MM.1S (cell line): ENCODE measurements around the gene MAU2.

Source experiments
- DNase-seq: peaks from one replicate; pipeline ENCODE4 v3.0.0-alpha.2; 2015
- H2AFZ ChIP-seq: fragments of 300-600 bp; sonication (generic); 2 replicates; pipeline ENCODE4 v1.6.0; 2016; ENCODE audit warnings: antibody characterized with exemption, low read length
- H3F3A ChIP-seq: fragments of 300-600 bp; sonication (generic); 2 replicates; pipeline ENCODE4 v1.6.1; 2016; ENCODE audit warnings: mild to moderate bottlenecking, antibody characterized with exemption, low read length, moderate library complexity, mixed read lengths; ENCODE audit not compliant: insufficient read depth
- H3K27ac ChIP-seq: fragments of 300-600 bp; sonication (generic); 2 replicates; pipeline ENCODE4 v1.5.1; 2016; ENCODE audit warnings: mild to moderate bottlenecking, low read length
- H3K27me3 ChIP-seq: fragments of 300-600 bp; sonication (generic); replicated peaks from 2 replicates; pipeline ENCODE4 v1.6.0; 2016; ENCODE audit warnings: low read length; ENCODE audit not compliant: insufficient read depth
- H3K36me3 ChIP-seq: fragments of 300-600 bp; sonication (generic); replicated peaks from 2 replicates; pipeline ENCODE4 v1.6.1; 2016; ENCODE audit warnings: mild to moderate bottlenecking, low read length, mixed read lengths; ENCODE audit not compliant: insufficient read depth
- H3K4me1 ChIP-seq: fragments of 300-600 bp; sonication (generic); 2 replicates; pipeline ENCODE4 v1.6.1; 2016; ENCODE audit warnings: low read length, mixed read lengths
- H3K4me2 ChIP-seq: fragments of 300-600 bp; sonication (generic); 2 replicates; pipeline ENCODE4 v1.6.0; 2016; ENCODE audit warnings: low read depth, low read length
- H3K4me3 ChIP-seq: fragments of 300-600 bp; sonication (generic); 2 replicates; pipeline ENCODE4 v1.5.1; 2016; ENCODE audit warnings: low read length, mixed read lengths
- H3K79me2 ChIP-seq: fragments of 300-600 bp; sonication (generic); 2 replicates; pipeline ENCODE4 v1.6.1; 2016; ENCODE audit warnings: mixed run types, low read length, mixed read lengths
- H3K9ac ChIP-seq: fragments of 300-600 bp; sonication (generic); 2 replicates; pipeline ENCODE4 v1.6.1; 2016; ENCODE audit warnings: low read length, mixed read lengths
- H3K9me2 ChIP-seq: fragments of 300-600 bp; sonication (generic); replicated peaks from 2 replicates; pipeline ENCODE4 v1.6.1; 2016; ENCODE audit warnings: mild to moderate bottlenecking, low read length, mixed read lengths; ENCODE audit not compliant: insufficient read depth
- H3K9me3 ChIP-seq: fragments of 300-600 bp; sonication (generic); replicated peaks from 2 replicates; pipeline ENCODE4 v1.6.1; 2016; ENCODE audit warnings: mild to moderate bottlenecking, low read length, mixed read lengths; ENCODE audit not compliant: insufficient read depth
- H4K20me1 ChIP-seq: fragments of 300-600 bp; sonication (generic); 2 replicates; pipeline ENCODE4 v1.6.1; 2016; ENCODE audit warnings: mild to moderate bottlenecking, low read length, moderate library complexity, mixed read lengths; ENCODE audit not compliant: insufficient read depth
- CTCF ChIP-seq: fragments of 300-600 bp; sonication (generic); IDR thresholded peaks from 2 replicates; pipeline ENCODE4 v1.5.1; 2016; ENCODE audit warnings: antibody characterized with exemption, low read length, mixed read lengths
- EZH2 ChIP-seq: fragments of 300-600 bp; sonication (generic); optimal IDR thresholded peaks from 2 replicates; pipeline ENCODE3; 2017; ENCODE audit warnings: low read depth, mild to moderate bottlenecking, antibody characterized with exemption, low read length, mixed read lengths
- EZH2phosphoT487 ChIP-seq: fragments of 300-600 bp; sonication (generic); IDR thresholded peaks from 2 replicates; pipeline ENCODE4 v1.6.1; 2018; ENCODE audit warnings: antibody characterized with exemption, low read length

MAU2 gene

GRCh38 chr19:19278315-19278714 lies 42.3 kb upstream of the MAU2 start:
- H3K9me3 ChIP-seq, result no peaks in the 10 kb centered on the region
- H3K27me3 ChIP-seq, result no peaks in the 10 kb centered on the region
- H3K9ac ChIP-seq, result no peak overlapping the region
- no peaks in the 10 kb centered on the region for H3K36me3 ChIP-seq
- TF ChIP-seq CTCF (no peak), EZH2 (no peak), EZH2phosphoT487 (no peak)
- H3K9me2 ChIP-seq, result no peaks in the 10 kb centered on the region
- H3F3A ChIP-seq, result no peaks in the 10 kb centered on the region
- H3K79me2 ChIP-seq, result no peaks in the 10 kb centered on the region
- no peak overlapping the region for H3K4me2 ChIP-seq
- H2AFZ ChIP-seq, result no peak overlapping the region
- no peaks in the 10 kb centered on the region for H3K4me1 ChIP-seq
- no peak overlapping the region for H3K27ac ChIP-seq
- H4K20me1 ChIP-seq, result no peaks in the 10 kb centered on the region
- no peak overlapping the region for H3K4me3 ChIP-seq
- no peak for DNase-seq

- Histone ChIP-seq H3K36me3 (no peaks in the 10 kb centered on the region), H3K79me2 (no peaks in the 10 kb centered on the region), H3K4me2 (no peak overlapping the region), H3K4me3 (no peak overlapping the region), H3K9me2 (no peaks in the 10 kb centered on the region), H4K20me1 (no peaks in the 10 kb centered on the region), H3K4me1 (no peaks in the 10 kb centered on the region), H3F3A (no peaks in the 10 kb centered on the region), H2AFZ (no peak overlapping the region), H3K9me3 (no peaks in the 10 kb centered on the region), H3K9ac (no peak overlapping the region), H3K27ac (no peak overlapping the region), H3K27me3 (no peaks in the 10 kb centered on the region)
- DNase-seq, result no peak
- TF ChIP-seq EZH2phosphoT487 (no peak), EZH2 (no peak), CTCF (no peak)
Measured at GRCh38 chr19:19279062-19279612, 41.5 kb upstream of the MAU2 start.

- TF ChIP-seq EZH2phosphoT487 (no peak), CTCF (no peak), EZH2 (no peak)
- H3K36me3 ChIP-seq, result no peaks in the 10 kb centered on the region
- no peak overlapping the region for H2AFZ ChIP-seq
Measured at GRCh38 chr19:19279853-19280252, 40.8 kb upstream of the MAU2 start.

More at GRCh38 chr19:19279853-19280252, 40.8 kb upstream of the MAU2 start:
- H3K4me3 ChIP-seq, result no peak overlapping the region
- no peak overlapping the region for H3K9ac ChIP-seq
- H3K4me2 ChIP-seq, result no peak overlapping the region
- H3K79me2 ChIP-seq, result no peaks in the 10 kb centered on the region
- H3K9me3 ChIP-seq, result no peaks in the 10 kb centered on the region
- H3K27me3 ChIP-seq, result no peaks in the 10 kb centered on the region
- no peak for DNase-seq
- H3K27ac ChIP-seq, result no peak overlapping the region
- H3K4me1 ChIP-seq, result no peaks in the 10 kb centered on the region
- H3F3A ChIP-seq, result no peaks in the 10 kb centered on the region
- H3K9me2 ChIP-seq, result no peaks in the 10 kb centered on the region
- no peaks in the 10 kb centered on the region for H4K20me1 ChIP-seq
